NK-92 treated with Interleukin-12 subunit alpha and Interleukin-12 subunit beta, amount 100 ng/mL, for 24 hours (cell line): ENCODE results near the gene RAI1.
A peak's percentile ranks its signal among the peaks of the same experiment; 100 is the strongest.

ENCODE experiments used
- DNase-seq: peaks from one replicate; lab custom pipeline; 2025; lab: John Stamatoyannopoulos, UW

RAI1 gene

DNA sequence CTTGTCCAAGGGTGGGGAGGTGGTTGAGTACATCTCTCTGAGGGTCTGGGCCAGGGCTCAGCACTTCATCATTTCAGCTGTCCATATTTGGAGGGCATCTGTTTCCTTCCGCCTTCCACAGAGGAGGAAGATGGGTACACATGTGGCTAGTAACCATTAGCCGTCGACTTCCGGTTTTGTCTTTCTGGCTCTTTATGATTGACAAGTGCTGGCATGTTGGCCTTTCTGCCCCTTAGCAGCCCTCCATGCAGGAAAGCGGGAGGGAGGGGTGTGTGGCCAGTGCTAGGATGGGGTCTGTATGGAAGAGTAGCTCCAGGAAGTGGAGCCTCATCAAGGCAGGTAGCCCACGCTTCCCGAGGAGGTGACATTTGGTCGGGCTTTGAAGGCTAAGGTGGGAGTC, 69.6 kb downstream of the RAI1 start:
- no peak for DNase-seq

GRCh38 chr17:17751489-17752088, 70.3 kb downstream of the RAI1 start:
- DNase-seq: no peak

GRCh38 chr17:17752089-17752820, 71.0 kb downstream of the RAI1 start:
- peak; percentile 81 for DNase-seq

GRCh38 chr17:17752821-17753321, 71.6 kb downstream of the RAI1 start:
- DNase-seq: no peak

GRCh38 chr17:17754719-17755686, 73.7 kb downstream of the RAI1 start:
- DNase-seq: no peak

GRCh38 chr17:17755715-17756114, 74.5 kb downstream of the RAI1 start:
- DNase-seq: no peak

DNA sequence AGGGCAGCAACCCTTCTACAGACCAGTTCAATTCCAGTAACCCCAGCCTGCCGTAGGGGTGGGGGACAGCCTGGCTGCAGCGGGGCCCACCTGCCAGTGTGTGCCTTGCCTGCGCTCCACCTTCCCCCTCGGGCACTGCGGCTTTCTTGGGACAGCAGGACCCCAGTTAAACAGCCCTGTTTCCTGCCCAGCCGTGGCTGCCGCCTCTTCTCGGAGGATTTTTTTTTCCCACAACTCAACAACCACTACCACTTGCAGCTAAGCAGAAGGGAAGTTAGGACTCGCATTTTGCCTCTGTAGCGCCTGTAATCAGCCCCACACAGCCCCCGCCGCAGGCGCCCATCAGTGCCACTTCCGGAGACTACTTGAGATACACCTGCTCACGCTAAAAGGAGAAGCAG, 76.1 kb downstream of the RAI1 start:
- no peak for DNase-seq

DNA sequence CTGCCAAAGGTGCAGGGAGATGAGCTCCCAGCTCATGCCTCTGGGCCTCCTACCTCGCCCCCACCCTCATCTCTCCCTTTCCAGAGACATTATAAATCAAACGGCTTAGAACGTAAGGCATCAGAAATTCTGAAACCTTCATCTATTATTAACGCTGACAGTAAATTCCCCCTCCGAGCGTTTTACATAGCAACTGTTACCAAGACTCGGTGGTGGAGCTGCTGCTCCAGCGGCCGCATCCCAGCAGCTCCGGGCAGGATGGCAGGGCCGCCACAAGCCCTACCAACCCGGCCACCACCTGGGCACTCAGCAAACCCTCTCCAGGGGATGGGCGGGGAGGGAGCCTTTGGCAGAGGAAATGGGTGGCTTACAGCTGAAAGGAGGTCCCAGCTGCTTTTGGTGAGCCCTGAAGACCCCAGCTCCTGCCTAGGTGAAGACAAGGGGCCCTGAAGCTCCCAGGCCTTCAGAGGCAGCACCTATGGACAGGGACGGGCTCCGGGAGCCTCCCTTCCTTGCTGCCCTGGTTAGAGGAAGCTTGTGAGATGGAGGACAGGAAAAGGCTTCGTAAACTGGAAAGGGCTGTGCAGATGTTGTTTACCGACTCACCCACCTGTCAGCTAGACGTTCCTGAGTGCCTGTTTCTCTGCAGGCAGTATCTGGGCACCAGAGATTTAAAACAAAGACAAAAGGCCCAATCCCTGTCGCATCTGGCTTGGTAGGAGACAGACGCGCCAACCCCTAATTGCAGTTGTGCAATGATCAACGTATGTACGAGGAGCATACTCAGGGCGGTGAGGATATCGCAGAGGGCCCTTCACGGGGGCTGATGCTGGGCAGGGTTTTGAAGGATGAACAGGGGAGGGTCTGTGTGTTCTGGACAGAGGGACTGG, 76.9 kb downstream of the RAI1 start:
- DNase-seq: no peak

DNA sequence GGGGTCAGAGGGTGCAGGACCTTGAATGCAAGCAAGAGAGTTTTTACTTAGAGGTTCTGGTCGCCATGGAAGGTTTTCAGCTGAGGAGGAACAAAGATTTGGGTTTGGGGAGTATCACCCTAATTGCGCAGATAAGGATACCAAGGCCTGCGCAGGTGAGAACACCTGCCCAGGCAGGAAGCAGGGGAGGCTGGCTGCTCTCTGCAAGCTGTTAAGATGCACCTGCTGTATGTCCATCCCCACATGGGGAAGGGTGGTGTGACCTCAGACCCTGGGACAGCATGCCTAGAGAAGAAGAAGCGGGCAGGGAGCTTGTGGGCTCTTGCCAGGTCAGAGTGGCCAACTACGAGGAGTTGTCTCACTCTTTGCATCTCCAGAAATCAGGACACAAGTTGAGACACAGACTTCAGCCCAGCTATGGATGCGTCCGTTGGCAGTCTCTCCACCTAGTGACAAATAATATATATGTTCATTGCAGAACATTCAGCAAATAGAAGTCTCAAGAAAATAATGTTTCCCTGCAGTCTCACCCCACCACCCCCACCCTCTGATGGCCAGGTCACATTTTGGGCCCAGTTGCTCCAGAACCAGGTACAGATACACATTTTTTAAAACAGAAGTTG, 77.8 kb downstream of the RAI1 start:
- DNase-seq: no peak

GRCh38 chr17:17760350-17760749, 79.1 kb downstream of the RAI1 start:
- no peak for DNase-seq

- DNase-seq: no peak
These were observed 79.8 kb downstream of the RAI1 start for GRCh38 chr17:17760872-17761550.

- DNase-seq: no peak
These were observed 80.9 kb downstream of the RAI1 start for GRCh38 chr17:17761894-17762743.

GRCh38 chr17:17762744-17763105, 81.5 kb downstream of the RAI1 start:
- DNase-seq: no peak

GRCh38 chr17:17763136-17763535, 81.9 kb downstream of the RAI1 start:
- no peak for DNase-seq

DNA sequence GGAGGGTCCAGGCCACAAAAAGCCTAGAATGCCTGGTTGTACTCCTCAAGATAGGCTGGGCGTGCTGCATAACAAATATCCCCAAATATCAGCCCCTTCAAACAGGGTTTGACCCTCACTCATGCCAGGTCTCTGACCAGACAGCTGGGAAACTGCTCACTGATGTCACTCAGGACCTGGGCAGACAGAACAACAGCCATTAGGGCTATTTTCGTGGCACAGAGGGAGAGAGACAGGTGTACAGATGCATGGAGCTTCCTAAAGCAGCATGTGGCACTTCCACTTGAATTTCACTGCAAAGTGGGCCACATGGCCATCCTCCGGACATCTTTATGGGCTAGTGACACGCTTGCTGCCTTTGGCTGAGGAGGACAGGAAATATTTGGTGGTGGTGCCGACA, 82.5 kb downstream of the RAI1 start:
- DNase-seq: no peak

DNA sequence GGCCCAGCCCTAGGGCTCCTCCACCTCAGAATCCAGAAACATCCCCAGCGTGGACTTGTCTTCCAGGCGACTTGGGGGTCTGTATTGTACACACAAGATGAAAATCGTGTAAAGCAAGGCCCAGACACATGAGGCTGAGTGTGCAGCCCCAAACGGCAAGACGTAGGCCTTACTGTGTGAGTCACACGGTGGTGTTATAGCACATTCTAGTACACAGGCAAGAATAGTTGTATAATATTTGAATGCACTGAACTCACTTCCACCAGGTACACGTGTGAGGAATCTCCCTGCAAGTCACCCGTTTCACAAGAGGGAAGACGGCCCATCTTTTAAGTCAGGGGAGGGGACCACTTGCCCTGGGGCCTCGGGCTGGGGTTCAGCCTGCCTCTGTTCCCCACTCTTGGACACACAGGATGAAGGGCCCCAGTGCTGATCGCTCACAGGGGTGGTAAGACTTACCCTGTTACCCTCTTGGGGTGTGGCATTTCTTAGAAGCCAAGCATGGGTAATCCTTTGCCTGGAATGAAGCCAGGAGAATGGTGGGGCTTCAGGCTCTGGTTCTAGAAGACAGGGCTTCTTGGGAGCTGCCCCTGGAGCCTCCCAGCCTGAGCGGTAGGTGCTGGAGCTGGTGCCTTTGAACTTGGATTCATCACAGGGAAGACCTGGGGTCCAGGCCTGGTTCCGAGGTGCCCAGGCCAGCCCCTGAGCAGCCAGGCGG, 84.3 kb downstream of the RAI1 start:
- no peak for DNase-seq

DNA sequence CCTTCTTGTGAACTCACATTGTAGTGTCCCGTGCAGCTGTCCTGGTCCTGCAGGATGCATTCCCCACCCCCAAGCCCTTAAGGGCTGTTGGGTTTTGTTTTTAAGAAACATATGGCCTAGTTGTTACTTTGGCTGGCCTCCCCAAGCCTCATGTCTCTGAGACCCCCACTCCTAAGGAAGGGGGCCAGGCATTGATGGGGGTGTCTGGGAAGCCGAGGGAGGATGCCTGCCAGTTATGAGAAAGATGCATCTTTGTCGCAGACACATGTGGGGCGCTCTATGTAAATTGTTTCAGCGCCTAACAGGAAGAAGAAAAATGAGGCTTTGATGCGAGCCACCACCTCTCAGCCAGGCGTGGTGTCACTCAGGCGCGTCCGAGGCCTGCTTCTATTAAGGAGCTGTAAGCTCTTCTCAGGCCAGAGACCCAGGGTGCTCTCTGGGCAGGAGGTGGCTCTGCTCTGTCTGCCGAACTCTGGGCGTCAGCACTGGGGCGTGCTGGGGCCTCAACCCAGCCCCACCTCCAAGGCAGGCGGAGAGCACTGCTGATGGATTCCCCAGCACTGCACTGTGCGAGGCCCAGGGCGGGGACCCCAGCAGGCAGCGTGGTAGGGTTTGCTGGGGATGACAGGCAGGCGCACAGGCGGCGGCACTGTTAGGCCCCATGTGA, 85.0 kb downstream of the RAI1 start:
- DNase-seq: no peak

DNA sequence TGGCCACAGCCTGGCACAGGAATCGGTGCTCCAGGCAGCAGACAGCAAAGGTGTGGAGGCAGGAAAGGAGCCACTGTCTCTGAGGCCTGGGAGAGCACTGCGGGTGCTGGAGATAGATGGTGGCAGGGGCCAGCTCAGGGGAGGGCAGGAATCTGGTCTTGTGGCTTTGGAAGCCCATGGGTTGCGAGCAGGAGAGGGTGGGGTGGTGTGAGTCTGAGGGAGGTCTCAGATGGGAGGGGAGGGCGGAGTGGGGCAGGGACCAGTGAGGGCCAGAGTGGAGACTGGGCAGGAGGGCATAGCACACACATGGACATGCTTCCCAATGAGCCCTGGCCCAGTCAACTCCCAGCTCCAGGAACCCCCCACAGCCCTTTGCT, 85.5 kb downstream of the RAI1 start:
- no peak for DNase-seq
